Activated CD8-positive, alpha-beta T cell treated with anti-CD3 and anti-CD28 coated beads for 36 hours (primary cell): ENCODE measurements around the gene CBY1. TPM values are rescaled to one million over a fixed set of nuclear protein-coding genes. Genes with fewer than 3 reads are reported as not detected.

Experiments
- ATAC-seq: fragments of 200-7000 bp; cut with Tn5 transposase; one replicate; pipeline ENCODE4 v1.10.0; 2021; ENCODE audit warnings: mild to moderate bottlenecking, moderate library complexity
- CTCF ChIA-PET: fragments of 350-600 bp; sonication (Branson Sonifier 250); formaldehyde crosslinking; loops from one replicate; lab custom pipeline; 2021; ENCODE audit warnings: antibody characterized with exemption; lab: Charles Lee
- POLR2A ChIA-PET: fragments of 350-600 bp; sonication (Branson Sonifier 250); formaldehyde crosslinking; loops from one replicate; lab custom pipeline; 2021; ENCODE audit warnings: antibody characterized with exemption; lab: Charles Lee
- DNase-seq: peaks from one replicate; pipeline ENCODE4 v3.0.0-alpha.2; 2020
- H3K27ac Mint-ChIP-seq: one replicate; pipeline ENCODE4 v1.8.0; 2021; ENCODE audit warnings: mild to moderate bottlenecking, mixed read lengths
- H3K27me3 Mint-ChIP-seq: one replicate; pipeline ENCODE4 v1.8.0; 2021; ENCODE audit warnings: mixed read lengths
- H3K36me3 Mint-ChIP-seq: one replicate; pipeline ENCODE4 v1.8.0; 2021; ENCODE audit warnings: low read depth, mixed read lengths
- H3K4me1 Mint-ChIP-seq: one replicate; pipeline ENCODE4 v1.8.0; 2021; ENCODE audit warnings: low read depth, mixed read lengths
- H3K4me3 Mint-ChIP-seq: one replicate; pipeline ENCODE4 v1.8.0; 2021; ENCODE audit warnings: mild to moderate bottlenecking, moderate library complexity, mixed read lengths
- H3K9me3 Mint-ChIP-seq: one replicate; pipeline ENCODE4 v1.8.0; 2021; ENCODE audit warnings: mixed read lengths
- CTCF ChIP-seq: fragments of 200-600 bp; IDR thresholded peaks from one replicate; pipeline ENCODE4 v1.8.0; 2022; ENCODE audit warnings: antibody characterized with exemption, mild to moderate bottlenecking
- intact Hi-C: fragments of 100-400 bp; cut with micrococcal nuclease; formaldehyde crosslinking; loops from one replicate; pipeline ENCODE4 v1.10.0; 2022
- total RNA-seq, 2 experiments: library from RNA; stranded (reverse); gene quantifications; one replicate each; pipeline ENCODE4 v1.2.3, GENCODE V29; 2021

Gene CBY1
- total RNA-seq, 2 experiments from 2014 or later, result 15.6 to 15.7 TPM

GRCh38 chr22:38712486-38713207 is 56.2 kb downstream of the CBY1 start:
- Mint-ChIP-seq H3K27me3 (no peaks in the 10 kb centered on the region), H3K36me3 (peaks cover 45% of the 10 kb centered on the region), H3K9me3 (no peaks in the 10 kb centered on the region), H3K27ac (no peak overlapping the region), H3K4me1 (peaks cover 50% of the 10 kb centered on the region), H3K4me3 (no peak overlapping the region)
- no peak for ATAC-seq
- CTCF ChIA-PET, result interaction anchor here (1.2 to 2.0 kb wide), 2 partner anchors 12 to 20 kb away, joined by 3 to 7 read pairs; no protein-coding TSS in a partner anchor
- intact Hi-C loops, result no loop called here
- no peak for DNase-seq
- TF ChIP-seq CTCF, result no peak
- POLR2A ChIA-PET, result interaction anchor here (0.6 to 41.0 kb wide), 3 partner anchors 14 to 64 kb away, joined by 3 to 905 read pairs (median 3); partner anchors contain the start of gene SUN2

DNA sequence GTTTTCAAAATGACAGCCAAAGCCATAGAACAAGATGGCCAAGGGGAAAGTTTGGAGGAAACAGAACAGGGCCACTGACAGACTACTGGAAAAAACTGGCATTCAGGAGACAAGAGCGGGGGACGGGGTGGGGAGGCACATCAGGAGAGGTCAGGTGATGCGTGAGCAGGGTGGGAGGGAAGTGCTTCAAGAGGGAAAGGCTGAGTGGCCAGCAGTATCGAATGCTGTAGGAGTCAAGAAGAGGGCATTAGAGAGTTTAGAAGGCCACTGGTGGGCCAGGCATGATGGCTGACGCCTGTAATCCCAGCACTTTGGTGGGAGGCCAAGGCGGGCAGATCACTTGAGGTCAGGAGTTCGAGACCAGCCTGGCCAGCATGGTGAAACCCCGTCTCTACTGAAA is 57.5 kb downstream of the CBY1 start:
- peaks cover 38% of the 10 kb centered on the region for H3K36me3 Mint-ChIP-seq
- intact Hi-C loops, result no loop called here
- H3K4me1 Mint-ChIP-seq, result peaks cover 41% of the 10 kb centered on the region
- no peak for TF ChIP-seq CTCF
- peak overlapping the region; percentile 79 for H3K27ac Mint-ChIP-seq
- H3K4me3 Mint-ChIP-seq, result no peak overlapping the region
- DNase-seq (no peak), ATAC-seq (no peak)
- no peaks in the 10 kb centered on the region for H3K27me3 Mint-ChIP-seq
- ChIA-PET CTCF (interaction anchor here (2.8 to 3.4 kb wide), 2 partner anchors 11 to 19 kb away, joined by 8 to 13 read pairs; no protein-coding TSS in a partner anchor), POLR2A (interaction anchor here (1.0 to 41.0 kb wide), 2 partner anchors 15 to 28 kb away, joined by 3 to 905 read pairs; partner anchors contain the start of gene SUN2)
- H3K9me3 Mint-ChIP-seq, result no peaks in the 10 kb centered on the region

GRCh38 chr22:38715176-38715764 is 58.8 kb downstream of the CBY1 start:
- ChIA-PET POLR2A (interaction anchor here (1.1 to 41.0 kb wide), 2 partner anchors 9 to 26 kb away, joined by 5 to 905 read pairs; partner anchors contain the start of genes GTPBP1 and SUN2), CTCF (interaction anchor here (2.8 to 3.4 kb wide), 2 partner anchors 10 to 18 kb away, joined by 8 to 13 read pairs; no protein-coding TSS in a partner anchor)
- peaks cover 33% of the 10 kb centered on the region for H3K4me1 Mint-ChIP-seq
- no peaks in the 10 kb centered on the region for H3K27me3 Mint-ChIP-seq
- no peak overlapping the region for H3K4me3 Mint-ChIP-seq
- no peak for TF ChIP-seq CTCF
- peak overlapping the region; percentile 2 for H3K27ac Mint-ChIP-seq
- ATAC-seq (no peak), DNase-seq (no peak)
- intact Hi-C loops, result no loop called here
- peaks cover 29% of the 10 kb centered on the region for H3K36me3 Mint-ChIP-seq
- H3K9me3 Mint-ChIP-seq, result no peaks in the 10 kb centered on the region

- Mint-ChIP-seq H3K4me3 (no peak overlapping the region), H3K36me3 (peaks cover 28% of the 10 kb centered on the region), H3K9me3 (no peaks in the 10 kb centered on the region), H3K27ac (no peak overlapping the region), H3K27me3 (no peaks in the 10 kb centered on the region), H3K4me1 (peaks cover 30% of the 10 kb centered on the region)
- CTCF ChIA-PET, result interaction anchor here (2.8 to 3.4 kb wide), 2 partner anchors 9 to 17 kb away, joined by 8 to 13 read pairs; no protein-coding TSS in a partner anchor
- intact Hi-C loops, result no loop called here
- POLR2A ChIA-PET, result interaction anchor here (3.2 to 41.0 kb wide), 2 partner anchors 9 to 26 kb away, joined by 20 to 905 read pairs; partner anchors contain the start of genes GTPBP1 and SUN2
- ATAC-seq (no peak), DNase-seq (no peak)
- no peak for TF ChIP-seq CTCF
Observed at GRCh38 chr22:38715852-38716251, 59.4 kb downstream of the CBY1 start.
